Heart left ventricle (tissue), 13 donors: ENCODE measurements around the gene NTSR2.

Experiments
- POLR2A ChIP-seq, 2 donors: fragments of 450-650 bp; IDR thresholded peaks; one replicate each; pipeline ENCODE4 v1.6.1; 2017; ENCODE audit warnings: antibody characterized with exemption in 2 of 2, mild to moderate bottlenecking in 2 of 2, moderate library complexity in 2 of 2
- TF ChIP-seq, protein P1 (sequence below), 12 donors: fragments of 200-600 bp; sonication (generic) in 4 of 12; IDR thresholded peaks; one replicate each; pipeline versions ENCODE4 v1.5.0 to v1.8.0; 2018 to 2022; ENCODE audit warnings: antibody characterized with exemption in 12 of 12, mild to moderate bottlenecking in 5 of 12
- donor health status: ischemic (EF 13 %, LVEDD 7.1; RV severe dilation, severe dysfunction).
- donor health status: DM: no; HTN: yes; CAD: no.
- donor health status: DM: no; HTN: no; CAD: no.
- donor health status: ischemic (EF 25% LVEDD 6.9; RV normal size, moderate dysfunction).
- donor health status: ischemic (EF 25% LVEDD 5.7; RV mildly dilated, moderate dysfunction).
- donor health status: ischemic (EF 35%, LVEDD 5.7; RV mildly dilated, moderate dysfunction).
- donor health status: nonischemic (EF 11% LVEDD 7.7; RV severe dilation, severe dysfunction).
- donor health status: DM: yes; HTN: yes; CAD: no.
- donor health status: PGD.
- donor health status: ischemic (EF 29% LVEDD 5.4; RV normal size, mild dysfunction).
- donor health status: nonischemic (EF 23%, LVEDD 6.1; RV moderate dilation, normal function).

DNA sequence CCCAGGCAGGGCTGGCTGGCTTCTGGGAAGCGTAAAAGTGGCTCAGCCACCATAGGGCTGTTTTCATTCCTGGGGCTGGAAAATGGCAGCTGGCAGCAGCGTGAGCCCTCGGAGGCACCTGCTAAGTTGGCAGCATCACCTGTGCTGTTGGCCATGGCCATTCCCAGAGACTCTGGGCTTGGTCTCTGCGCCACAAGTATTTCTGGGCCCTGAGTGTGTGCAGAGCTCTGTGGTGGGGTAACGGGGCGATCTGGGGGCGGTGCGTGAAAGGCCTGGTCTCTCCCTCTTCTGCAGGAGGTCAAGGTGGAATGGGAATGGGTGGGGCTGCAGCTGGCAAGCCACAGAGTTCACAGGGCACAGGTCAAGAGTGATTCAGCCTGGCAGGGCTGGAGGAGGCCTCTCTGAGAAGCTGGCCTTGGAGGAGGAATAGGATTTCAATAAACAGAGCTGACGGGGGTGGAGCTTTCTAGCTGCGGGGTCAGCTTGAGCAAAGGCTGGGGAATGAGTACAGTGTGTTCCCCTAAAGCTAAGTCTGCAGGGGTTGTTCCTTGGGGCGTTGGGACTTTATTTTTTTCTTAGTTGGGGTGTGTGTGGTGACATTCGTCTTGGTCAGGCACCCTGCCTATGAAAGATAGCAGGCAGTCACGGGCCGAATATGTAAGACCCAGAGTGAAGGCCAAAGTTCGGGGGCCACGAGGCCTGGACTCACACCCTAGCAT is 10.3 kb upstream of the NTSR2 start:
- TF ChIP-seq, protein P1, sequence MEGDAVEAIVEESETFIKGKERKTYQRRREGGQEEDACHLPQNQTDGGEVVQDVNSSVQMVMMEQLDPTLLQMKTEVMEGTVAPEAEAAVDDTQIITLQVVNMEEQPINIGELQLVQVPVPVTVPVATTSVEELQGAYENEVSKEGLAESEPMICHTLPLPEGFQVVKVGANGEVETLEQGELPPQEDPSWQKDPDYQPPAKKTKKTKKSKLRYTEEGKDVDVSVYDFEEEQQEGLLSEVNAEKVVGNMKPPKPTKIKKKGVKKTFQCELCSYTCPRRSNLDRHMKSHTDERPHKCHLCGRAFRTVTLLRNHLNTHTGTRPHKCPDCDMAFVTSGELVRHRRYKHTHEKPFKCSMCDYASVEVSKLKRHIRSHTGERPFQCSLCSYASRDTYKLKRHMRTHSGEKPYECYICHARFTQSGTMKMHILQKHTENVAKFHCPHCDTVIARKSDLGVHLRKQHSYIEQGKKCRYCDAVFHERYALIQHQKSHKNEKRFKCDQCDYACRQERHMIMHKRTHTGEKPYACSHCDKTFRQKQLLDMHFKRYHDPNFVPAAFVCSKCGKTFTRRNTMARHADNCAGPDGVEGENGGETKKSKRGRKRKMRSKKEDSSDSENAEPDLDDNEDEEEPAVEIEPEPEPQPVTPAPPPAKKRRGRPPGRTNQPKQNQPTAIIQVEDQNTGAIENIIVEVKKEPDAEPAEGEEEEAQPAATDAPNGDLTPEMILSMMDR (IDR thresholded peaks at IDR 0.05), result no peak
- no peak for TF ChIP-seq POLR2A (IDR thresholded peaks at IDR 0.05)
